MG63 (cell line): ENCODE data around the gene MSH2. TPM values are rescaled to one million over a fixed set of nuclear protein-coding genes. Genes with fewer than 3 reads are reported as not detected.

Experiments used
- DNase-seq: peaks from one replicate; pipeline ENCODE4 v3.0.0-alpha.2; 2020
- H3K27me3 ChIP-seq: fragments of 250-450 bp; sonication (Bioruptor Pico); 2 replicates; pipeline ENCODE4 v1.5.1; 2020; ENCODE audit warnings: mild to moderate bottlenecking, moderate library complexity
- H3K36me3 ChIP-seq: fragments of 250-450 bp; sonication (Bioruptor Pico); 2 replicates; pipeline ENCODE4 v1.5.1; 2020; ENCODE audit warnings: mild to moderate bottlenecking, moderate library complexity
- H3K4me3 ChIP-seq: fragments of 250-450 bp; sonication (Bioruptor Pico); 2 replicates; pipeline ENCODE4 v1.5.1; 2020; ENCODE audit warnings: mild to moderate bottlenecking, moderate library complexity
- H3K9me3 ChIP-seq: fragments of 250-450 bp; sonication (Bioruptor Pico); 2 replicates; pipeline ENCODE4 v1.5.1; 2020; ENCODE audit warnings: mild to moderate bottlenecking, moderate library complexity
- total RNA-seq: library from RNA; depleted of rRNA; stranded (reverse); fragments of >200 nt; shearing (Covaris generic); gene quantifications from 2 replicates; pipeline ENCODE4 v1.2.3, GENCODE V29; 2014; ENCODE audit warnings: low replicate concordance; rRNA removed

Gene MSH2
- total RNA-seq, 1 experiment from 2014 or later = 62.2 TPM

- Histone ChIP-seq H3K27me3 (no peaks in the 10 kb centered on the region), H3K4me3 (no peak overlapping the region), H3K36me3 (no peaks in the 10 kb centered on the region), H3K9me3 (no peaks in the 10 kb centered on the region)
- DNase-seq = no peak
These were observed 128.6 kb downstream of the MSH2 start for GRCh38 chr2:47531378-47532042.

Other genes starting within 250 kb of the MSH2 start
- gene STPG4, start 247.8 kb upstream of the MSH2 start, total RNA-seq = not detected in 2 replicates
- 812 and 1,243 TPM in 2 replicates for gene CALM2, start 226.6 kb upstream of the MSH2 start, total RNA-seq
- gene EPCAM, start 33.8 kb upstream of the MSH2 start, total RNA-seq = not detected in 2 replicates
- gene KCNK12, start 167.8 kb downstream of the MSH2 start, total RNA-seq = not detected in 2 replicates